ENCODE data around the gene TMEM145.
A peak's percentile ranks its signal among the peaks of the same experiment; 100 is the strongest.

Gene TMEM145

DNA sequence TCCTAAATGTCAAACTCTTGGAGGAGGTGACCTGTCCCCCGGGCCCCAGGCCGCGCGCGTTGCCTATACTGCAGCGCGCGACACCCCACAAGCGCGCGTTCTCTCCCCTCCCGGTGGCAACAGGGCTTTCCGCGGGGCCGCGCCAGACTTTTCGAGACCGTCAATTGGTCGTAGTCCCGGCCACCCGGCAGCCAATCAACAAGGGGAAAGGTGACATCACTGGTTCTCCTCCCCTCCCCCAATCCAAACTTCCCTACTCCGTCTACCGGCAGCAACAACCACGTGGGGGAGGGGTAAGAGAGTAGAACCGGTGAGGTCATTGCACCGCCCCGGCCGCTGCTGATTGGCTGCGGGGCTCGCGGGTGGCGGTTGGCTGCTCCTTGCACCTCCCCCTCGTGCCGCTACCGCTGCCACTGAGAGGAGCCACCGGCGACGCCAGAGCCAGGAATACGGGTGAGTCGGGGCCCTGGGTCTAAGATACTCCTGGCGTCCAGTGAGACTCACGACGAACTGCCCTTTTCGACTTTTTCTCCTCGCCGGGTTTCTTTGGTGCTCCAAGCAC lies 44.9 kb upstream of the TMEM145 start:
- peaks cover 13% of the 10 kb centered on the region for H3F3A ChIP-seq (ENCODE audit: insufficient read depth, low read length)
- peak overlapping the region; percentile 91 for H3K27ac ChIP-seq (ENCODE audit: low read length)
- H4K20me1 ChIP-seq (ENCODE audit: insufficient read depth, low read length) = no peaks in the 10 kb centered on the region
- no peaks in the 10 kb centered on the region for H3K9me3 ChIP-seq (replicated peaks; ENCODE audit: insufficient read depth, low read length)
- H3K36me3 ChIP-seq (replicated peaks; ENCODE audit: insufficient read depth, low read length) = no peaks in the 10 kb centered on the region
- H3K4me1 ChIP-seq (ENCODE audit: low read length) = peaks cover 13% of the 10 kb centered on the region
- DNase-seq = peak; percentile 99
- no peaks in the 10 kb centered on the region for H3K27me3 ChIP-seq (replicated peaks; ENCODE audit: insufficient read depth, low read length)
- peaks cover 39% of the 10 kb centered on the region for H3K79me2 ChIP-seq (ENCODE audit: low read length)
- H3K4me2 ChIP-seq (ENCODE audit: low read depth, low read length) = peak overlapping the region; percentile 82
- peak overlapping the region; percentile 93 for H3K4me3 ChIP-seq (ENCODE audit: low read length)
- H3K9ac ChIP-seq (ENCODE audit: low read length) = peak overlapping the region; percentile 97
- no peaks in the 10 kb centered on the region for H3K9me2 ChIP-seq (replicated peaks; ENCODE audit: insufficient read depth, low read length)
- H2AFZ ChIP-seq (ENCODE audit: low read length) = peak overlapping the region; percentile 93
- TF ChIP-seq EZH2 (optimal IDR thresholded peaks at IDR 0.05; ENCODE audit: low read depth, low read length) (no peak), EZH2phosphoT487 (IDR thresholded peaks at IDR 0.05; ENCODE audit: low read length) (no peak)
- TF ChIP-seq, protein P1, sequence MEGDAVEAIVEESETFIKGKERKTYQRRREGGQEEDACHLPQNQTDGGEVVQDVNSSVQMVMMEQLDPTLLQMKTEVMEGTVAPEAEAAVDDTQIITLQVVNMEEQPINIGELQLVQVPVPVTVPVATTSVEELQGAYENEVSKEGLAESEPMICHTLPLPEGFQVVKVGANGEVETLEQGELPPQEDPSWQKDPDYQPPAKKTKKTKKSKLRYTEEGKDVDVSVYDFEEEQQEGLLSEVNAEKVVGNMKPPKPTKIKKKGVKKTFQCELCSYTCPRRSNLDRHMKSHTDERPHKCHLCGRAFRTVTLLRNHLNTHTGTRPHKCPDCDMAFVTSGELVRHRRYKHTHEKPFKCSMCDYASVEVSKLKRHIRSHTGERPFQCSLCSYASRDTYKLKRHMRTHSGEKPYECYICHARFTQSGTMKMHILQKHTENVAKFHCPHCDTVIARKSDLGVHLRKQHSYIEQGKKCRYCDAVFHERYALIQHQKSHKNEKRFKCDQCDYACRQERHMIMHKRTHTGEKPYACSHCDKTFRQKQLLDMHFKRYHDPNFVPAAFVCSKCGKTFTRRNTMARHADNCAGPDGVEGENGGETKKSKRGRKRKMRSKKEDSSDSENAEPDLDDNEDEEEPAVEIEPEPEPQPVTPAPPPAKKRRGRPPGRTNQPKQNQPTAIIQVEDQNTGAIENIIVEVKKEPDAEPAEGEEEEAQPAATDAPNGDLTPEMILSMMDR (IDR thresholded peaks at IDR 0.05; ENCODE audit: low read length) = no peak

- H3K9me3 ChIP-seq (replicated peaks; ENCODE audit: insufficient read depth, low read length) = no peaks in the 10 kb centered on the region
- H3K36me3 ChIP-seq (replicated peaks; ENCODE audit: insufficient read depth, low read length) = no peaks in the 10 kb centered on the region
- no peaks in the 10 kb centered on the region for H3K27me3 ChIP-seq (replicated peaks; ENCODE audit: insufficient read depth, low read length)
- no peak for TF ChIP-seq EZH2 (optimal IDR thresholded peaks at IDR 0.05; ENCODE audit: low read depth, low read length)
- TF ChIP-seq, protein P1 (IDR thresholded peaks at IDR 0.05; ENCODE audit: low read length) = no peak
- TF ChIP-seq EZH2phosphoT487 (IDR thresholded peaks at IDR 0.05; ENCODE audit: low read length) = no peak
- H3K4me3 ChIP-seq (ENCODE audit: low read length) = peak within 1 kb of the TSS; percentile 93
- H3K27ac ChIP-seq (ENCODE audit: low read length) = peak within 1 kb of the TSS; percentile 97
- peak within 1 kb of the TSS; percentile 97 for H3K9ac ChIP-seq (ENCODE audit: low read length)
- DNase-seq = peak; percentile 100
- peak within 1 kb of the TSS; percentile 100 for H3K4me2 ChIP-seq (ENCODE audit: low read depth, low read length)
- no peaks in the 10 kb centered on the region for H3K9me2 ChIP-seq (replicated peaks; ENCODE audit: insufficient read depth, low read length)
- H3F3A ChIP-seq (ENCODE audit: insufficient read depth, low read length) = peaks cover 13% of the 10 kb centered on the region
- peak within 1 kb of the TSS; percentile 93 for H2AFZ ChIP-seq (ENCODE audit: low read length)
- H3K79me2 ChIP-seq (ENCODE audit: low read length) = peaks cover 44% of the 10 kb centered on the region
- H3K4me1 ChIP-seq (ENCODE audit: low read length) = peaks cover 13% of the 10 kb centered on the region
- H4K20me1 ChIP-seq (ENCODE audit: insufficient read depth, low read length) = no peaks in the 10 kb centered on the region
Measured at GRCh38 chr19:42268704-42269477, 44.2 kb upstream of the TMEM145 start, which contains the start of gene CIC. CIC (plus strand) TSS chr19:42269252; CDS start chr19:42271784, 2,532 bp downstream.

GRCh38 chr19:42269478-42270345 lies 43.4 kb upstream of the TMEM145 start:
- Histone ChIP-seq H3K36me3 (replicated peaks; ENCODE audit: insufficient read depth, low read length) (no peaks in the 10 kb centered on the region), H3K9me2 (replicated peaks; ENCODE audit: insufficient read depth, low read length) (no peaks in the 10 kb centered on the region), H3K27ac (ENCODE audit: low read length) (peak overlapping the region; percentile 97), H3K27me3 (replicated peaks; ENCODE audit: insufficient read depth, low read length) (no peaks in the 10 kb centered on the region), H2AFZ (ENCODE audit: low read length) (peak overlapping the region; percentile 14; the same call in 1 of the 2 replicates), H3K9me3 (replicated peaks; ENCODE audit: insufficient read depth, low read length) (no peaks in the 10 kb centered on the region), H3K4me3 (ENCODE audit: low read length) (peak overlapping the region; percentile 89), H3K9ac (ENCODE audit: low read length) (peak overlapping the region; percentile 94), H3F3A (ENCODE audit: insufficient read depth, low read length) (peaks cover 13% of the 10 kb centered on the region), H3K4me1 (ENCODE audit: low read length) (peaks cover 13% of the 10 kb centered on the region), H3K4me2 (ENCODE audit: low read depth, low read length) (peak overlapping the region; percentile 100), H4K20me1 (ENCODE audit: insufficient read depth, low read length) (no peaks in the 10 kb centered on the region), H3K79me2 (ENCODE audit: low read length) (peaks cover 50% of the 10 kb centered on the region)
- TF ChIP-seq, protein P1 (IDR thresholded peaks at IDR 0.05; ENCODE audit: low read length) = no peak
- TF ChIP-seq EZH2 (optimal IDR thresholded peaks at IDR 0.05; ENCODE audit: low read depth, low read length) (no peak), EZH2phosphoT487 (IDR thresholded peaks at IDR 0.05; ENCODE audit: low read length) (no peak)
- no peak for DNase-seq

All from MM.1S (cell line).